Spinal cord (tissue), 4 donors: Measurements from ENCODE around the gene LRIG2. TPM values are rescaled to one million over a fixed set of nuclear protein-coding genes. Genes with fewer than 3 reads are reported as not detected.

Experiments used
- polyA plus RNA-seq, 2 donors: library from polyadenylated mRNA; unstranded; fragments of 120-200 nt; gene quantifications; one replicate each; pipeline ENCODE4 v1.2.1, GENCODE V29; 2013; ENCODE audit not compliant: insufficient read length in 2 of 2
- total RNA-seq, 2 donors: library from RNA; depleted of rRNA in 1 of 2; stranded (reverse); fragments of 120-200 nt in 1 of 2; fragments of >200 nt in 1 of 2; gene quantifications; one replicate each; pipeline versions ENCODE4 v1.2.3 to v1.2.4, GENCODE V29; 2013 to 2014

The LRIG2 gene
- total and polyA plus RNA-seq, 4 donors: 12.3 to 29.8 (median 18.1) TPM

Other genes with a start within 250 kb of the LRIG2 start
- 100 to 1,000 TPM in 1 of 2 donors, 10 to 100 TPM in 1; 98.0 to 127 TPM for gene SLC16A1, start 117.0 kb upstream of the LRIG2 start, total RNA-seq
- gene SLC16A1, start 117.0 kb upstream of the LRIG2 start, polyA plus RNA-seq: 10 to 100 TPM; 60.3 to 84.9 TPM